MCF 10A (cell line): Measurements from ENCODE around the gene KCNN2. TPM values are rescaled to one million over a fixed set of nuclear protein-coding genes. Genes with fewer than 3 reads are reported as not detected.

Experiments used
- BruUV-seq: library from RNA; stranded (reverse); fragments of 400-500 nt; replicated peaks from 2 replicates; lab custom pipeline; 2021; lab: Mats Ljungman, UMichigan
- CTCF ChIA-PET: fragments of 300-600 bp; sonication (Branson Sonifier 250); formaldehyde crosslinking; extraction: SDS; loops from one replicate; lab custom pipeline; 2021; ENCODE audit warnings: antibody characterized with exemption, inconsistent platforms; lab: Yijun Ruan, JAX
- POLR2A ChIA-PET: fragments of 300-600, 350-650 bp; sonication (Branson Sonifier 250); formaldehyde crosslinking; extraction: SDS; loops from one replicate; lab custom pipeline; 2020; ENCODE audit warnings: antibody characterized with exemption, inconsistent platforms; lab: Yijun Ruan, JAX
- DNase-seq: peaks from one replicate; pipeline ENCODE4 v3.0.0-alpha.2; 2018; ENCODE audit not compliant: unreplicated experiment
- H3K27ac Mint-ChIP-seq: one replicate; pipeline ENCODE4 v1.8.0; 2022; ENCODE audit warnings: mild to moderate bottlenecking, low read depth, mixed read lengths; ENCODE audit not compliant: unreplicated experiment
- H3K27me3 Mint-ChIP-seq: one replicate; pipeline ENCODE4 v1.8.0; 2022; ENCODE audit warnings: mixed read lengths; ENCODE audit not compliant: insufficient read depth, unreplicated experiment
- H3K36me3 Mint-ChIP-seq: one replicate; pipeline ENCODE4 v1.8.0; 2022; ENCODE audit warnings: mild to moderate bottlenecking, moderate library complexity, mixed read lengths; ENCODE audit not compliant: insufficient read depth, unreplicated experiment
- H3K4me1 Mint-ChIP-seq: one replicate; pipeline ENCODE4 v1.8.0; 2022; ENCODE audit warnings: mixed read lengths; ENCODE audit not compliant: insufficient read depth, unreplicated experiment
- H3K4me3 Mint-ChIP-seq: one replicate; pipeline ENCODE4 v1.8.0; 2022; ENCODE audit warnings: mild to moderate bottlenecking, moderate library complexity, mixed read lengths; ENCODE audit not compliant: unreplicated experiment
- H3K9me3 Mint-ChIP-seq: one replicate; pipeline ENCODE4 v1.8.0; 2022; ENCODE audit warnings: mixed read lengths; ENCODE audit not compliant: unreplicated experiment
- CTCF ChIP-seq: fragments of 200-600 bp; IDR thresholded peaks from one replicate; pipeline ENCODE4 v1.8.0; 2022; ENCODE audit warnings: antibody characterized with exemption, mild to moderate bottlenecking; ENCODE audit not compliant: unreplicated experiment
- intact Hi-C: fragments of 100-400 bp; cut with micrococcal nuclease; formaldehyde crosslinking; loops from 2 replicates; pipeline ENCODE4 v1.14.1; 2022
- total RNA-seq: library from RNA; stranded (reverse); gene quantifications from 2 replicates; pipeline ENCODE4 v1.2.3, GENCODE V29; 2022

Gene KCNN2
- total RNA-seq, 1 experiment from 2014 or later = not detected

GRCh38 chr5:114524221-114524620, 162.4 kb downstream of the KCNN2 start:
- POLR2A ChIA-PET = no interaction called here

GRCh38 chr5:114544561-114544960, 182.7 kb downstream of the KCNN2 start:
- Mint-ChIP-seq H3K36me3 (no peaks in the 10 kb centered on the region), H3K27ac (no peak overlapping the region), H3K4me1 (no peaks in the 10 kb centered on the region), H3K9me3 (peaks cover 43% of the 10 kb centered on the region), H3K4me3 (no peak overlapping the region), H3K27me3 (no peaks in the 10 kb centered on the region)
- no peak for TF ChIP-seq CTCF
- no peak for DNase-seq
- no TSS peak for BruUV-seq
- intact Hi-C loops = loop anchor here (5.0 kb wide), 1 partner anchor 502 kb away; no protein-coding TSS in a partner anchor
- ChIA-PET POLR2A (no interaction called here), CTCF (interaction anchor here (1.1 kb wide), 1 partner anchor 97 kb away, joined by 3 read pairs; no protein-coding TSS in a partner anchor)

More at GRCh38 chr5:114524221-114524620, 162.4 kb downstream of the KCNN2 start:
- CTCF ChIA-PET = interaction anchor here (0.5 to 0.6 kb wide), 2 partner anchors 17 to 32 kb away, joined by 3 to 5 read pairs; no protein-coding TSS in a partner anchor
- intact Hi-C loops = no loop called here
- no peak for DNase-seq
- H3K27me3 Mint-ChIP-seq = peaks cover 9% of the 10 kb centered on the region
- BruUV-seq = no TSS peak
- H3K27ac Mint-ChIP-seq = no peak overlapping the region
- no peak overlapping the region for H3K4me3 Mint-ChIP-seq
- no peaks in the 10 kb centered on the region for H3K4me1 Mint-ChIP-seq
- no peaks in the 10 kb centered on the region for H3K9me3 Mint-ChIP-seq
- no peaks in the 10 kb centered on the region for H3K36me3 Mint-ChIP-seq
- TF ChIP-seq CTCF = no peak
